Activated CD4-positive, alpha-beta T cell treated with anti-CD3 and anti-CD28 coated beads, Interleukin-2, amount 10 ng/mL, durations not matched to agents 7 days and 5 days (primary cell): Measurements from ENCODE around the gene APOBEC4. TPM values are rescaled to one million over a fixed set of nuclear protein-coding genes. Genes with fewer than 3 reads are reported as not detected.

Experiments used
- CTCF ChIA-PET: fragments of 350-600 bp; sonication (Branson Sonifier 250); formaldehyde crosslinking; loops from one replicate; lab custom pipeline; 2021; ENCODE audit warnings: antibody characterized with exemption; lab: Charles Lee
- POLR2A ChIA-PET: fragments of 350-600 bp; sonication (Branson Sonifier 250); formaldehyde crosslinking; loops from one replicate; lab custom pipeline; 2021; ENCODE audit warnings: antibody characterized with exemption; lab: Charles Lee
- DNase-seq: peaks from one replicate; pipeline ENCODE4 v3.0.0-alpha.2; 2020
- H3K27ac Mint-ChIP-seq: one replicate; pipeline ENCODE4 v1.8.0; 2021; ENCODE audit warnings: mild to moderate bottlenecking, moderate library complexity, mixed read lengths
- H3K27me3 Mint-ChIP-seq: one replicate; pipeline ENCODE4 v1.8.0; 2021; ENCODE audit warnings: mixed read lengths
- H3K36me3 Mint-ChIP-seq: one replicate; pipeline ENCODE4 v1.8.0; 2021; ENCODE audit warnings: low read depth, mixed read lengths
- H3K4me1 Mint-ChIP-seq: one replicate; pipeline ENCODE4 v1.8.0; 2021; ENCODE audit warnings: mixed read lengths
- H3K4me3 Mint-ChIP-seq: one replicate; pipeline ENCODE4 v1.8.0; 2021; ENCODE audit warnings: mild to moderate bottlenecking, moderate library complexity, mixed read lengths
- H3K9me3 Mint-ChIP-seq: one replicate; pipeline ENCODE4 v1.8.0; 2021; ENCODE audit warnings: mixed read lengths
- total RNA-seq, 2 experiments: library from RNA; stranded (reverse); gene quantifications; one replicate each; pipeline ENCODE4 v1.2.3, GENCODE V29; 2021

Gene APOBEC4
- total RNA-seq, 2 experiments from 2014 or later: not detected

DNA sequence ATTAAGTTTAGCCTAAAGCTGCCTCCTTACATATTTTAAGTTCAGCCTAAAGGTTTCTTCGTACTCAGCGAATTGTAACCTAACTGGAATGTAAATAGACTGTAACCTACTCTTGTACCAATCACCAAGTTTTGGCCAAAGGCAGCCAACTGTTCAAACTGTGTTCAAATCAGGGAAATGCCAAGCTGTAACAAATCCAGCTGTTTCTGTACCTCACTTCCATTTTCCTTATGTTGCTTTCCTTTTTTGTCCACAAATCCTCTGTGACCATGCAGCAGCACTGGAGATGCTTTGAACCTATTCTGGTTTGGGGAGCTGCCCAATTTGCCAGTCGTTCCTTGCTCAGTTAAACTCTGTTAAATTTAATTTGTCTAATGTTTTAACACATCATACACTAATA lies 3.2 kb upstream of the APOBEC4 start:
- CTCF ChIA-PET: interaction anchor here (0.5 to 4.0 kb wide), 6 partner anchors 15 to 396 kb away, joined by 3 to 29 read pairs (median 6); partner anchors contain the start of gene TSEN15
- POLR2A ChIA-PET: no interaction called here
- DNase-seq: no peak
- H3K9me3 Mint-ChIP-seq: no peaks in the 10 kb centered on the region
- H3K4me1 Mint-ChIP-seq: peaks cover 32% of the 10 kb centered on the region
- H3K36me3 Mint-ChIP-seq: no peaks in the 10 kb centered on the region
- H3K4me3 Mint-ChIP-seq: no peak overlapping the region
- no peak overlapping the region for H3K27ac Mint-ChIP-seq
- peaks cover 3% of the 10 kb centered on the region for H3K27me3 Mint-ChIP-seq

- H3K9me3 Mint-ChIP-seq: no peaks in the 10 kb centered on the region
These were observed 2.5 kb upstream of the APOBEC4 start for GRCh38 chr1:183655562-183656075.

DNA sequence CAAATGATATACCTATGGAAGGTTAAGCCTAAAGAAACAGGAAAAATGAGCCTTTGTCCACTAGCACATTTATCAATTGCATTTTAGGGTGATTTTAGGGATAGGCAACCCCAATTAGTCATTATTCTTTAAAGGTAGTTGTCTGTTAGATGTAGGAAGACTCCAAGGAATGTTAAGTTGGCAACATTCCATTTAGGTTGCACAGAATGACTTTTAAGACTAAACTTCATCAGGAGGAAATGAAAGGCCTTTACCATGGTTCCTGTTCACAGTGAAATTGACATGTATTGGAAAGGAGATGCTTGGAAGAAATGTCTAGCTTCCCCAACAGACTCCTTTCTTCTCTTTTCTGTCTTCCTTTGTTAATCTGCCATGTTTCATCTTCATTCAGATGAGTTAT lies 1.6 kb upstream of the APOBEC4 start:
- Mint-ChIP-seq H3K9me3 (no peaks in the 10 kb centered on the region), H3K27me3 (no peaks in the 10 kb centered on the region), H3K36me3 (no peaks in the 10 kb centered on the region), H3K4me1 (peaks cover 36% of the 10 kb centered on the region), H3K27ac (no peak overlapping the region), H3K4me3 (no peak overlapping the region)
- POLR2A ChIA-PET: no interaction called here
- CTCF ChIA-PET: interaction anchor here (0.6 to 4.0 kb wide), 6 partner anchors 17 to 265 kb away, joined by 3 to 29 read pairs (median 4); no protein-coding TSS in a partner anchor
- no peak for DNase-seq

More at GRCh38 chr1:183655562-183656075, 2.5 kb upstream of the APOBEC4 start:
- Mint-ChIP-seq H3K27ac (no peak overlapping the region), H3K36me3 (no peaks in the 10 kb centered on the region), H3K4me3 (no peak overlapping the region), H3K4me1 (peaks cover 36% of the 10 kb centered on the region), H3K27me3 (peaks cover under 1% of the 10 kb centered on the region)
- DNase-seq: peak; percentile 78
- ChIA-PET CTCF (interaction anchor here (0.6 to 4.0 kb wide), 13 partner anchors 9 to 396 kb away, joined by 3 to 29 read pairs (median 3); partner anchors contain the start of genes ARPC5 and TSEN15), POLR2A (interaction anchor here (1.1 kb wide), 1 partner anchor 260 kb away, joined by 3 read pairs; no protein-coding TSS in a partner anchor)

- H3K4me1 Mint-ChIP-seq: peaks cover 36% of the 10 kb centered on the region
- CTCF ChIA-PET: interaction anchor here (0.5 to 4.0 kb wide), 3 partner anchors 10 to 261 kb away, joined by 3 to 29 read pairs (median 4); no protein-coding TSS in a partner anchor
- no peaks in the 10 kb centered on the region for H3K36me3 Mint-ChIP-seq
- no peak overlapping the region for H3K27ac Mint-ChIP-seq
- POLR2A ChIA-PET: no interaction called here
- DNase-seq: no peak
- no peaks in the 10 kb centered on the region for H3K27me3 Mint-ChIP-seq
- H3K9me3 Mint-ChIP-seq: no peaks in the 10 kb centered on the region
- H3K4me3 Mint-ChIP-seq: no peak overlapping the region
These were observed 848 bp upstream of the APOBEC4 start for GRCh38 chr1:183653876-183654451.

- DNase-seq: no peak
- no peaks in the 10 kb centered on the region for H3K36me3 Mint-ChIP-seq
- peaks cover 36% of the 10 kb centered on the region for H3K4me1 Mint-ChIP-seq
- no peaks in the 10 kb centered on the region for H3K9me3 Mint-ChIP-seq
- ChIA-PET POLR2A (no interaction called here), CTCF (interaction anchor here (0.5 to 4.0 kb wide), 5 partner anchors 9 to 262 kb away, joined by 3 to 29 read pairs (median 3); partner anchors contain the start of gene ARPC5)
- no peak overlapping the region for H3K27ac Mint-ChIP-seq
- H3K4me3 Mint-ChIP-seq: no peak overlapping the region
- no peaks in the 10 kb centered on the region for H3K27me3 Mint-ChIP-seq
These were observed 312 bp upstream of the APOBEC4 start for GRCh38 chr1:183653462-183653794.

- H3K36me3 Mint-ChIP-seq: no peaks in the 10 kb centered on the region
- ChIA-PET CTCF (interaction anchor here (0.7 to 2.3 kb wide), 4 partner anchors 18 to 789 kb away, joined by 3 to 9 read pairs (median 4); no protein-coding TSS in a partner anchor), POLR2A (no interaction called here)
- H3K27me3 Mint-ChIP-seq: no peaks in the 10 kb centered on the region
- H3K4me1 Mint-ChIP-seq: peaks cover 36% of the 10 kb centered on the region
- peak overlapping the region; percentile 72 for H3K27ac Mint-ChIP-seq
- no peaks in the 10 kb centered on the region for H3K9me3 Mint-ChIP-seq
- H3K4me3 Mint-ChIP-seq: no peak overlapping the region
- DNase-seq: no peak
These were observed 1.0 kb downstream of the APOBEC4 start for GRCh38 chr1:183652107-183652506.

DNA sequence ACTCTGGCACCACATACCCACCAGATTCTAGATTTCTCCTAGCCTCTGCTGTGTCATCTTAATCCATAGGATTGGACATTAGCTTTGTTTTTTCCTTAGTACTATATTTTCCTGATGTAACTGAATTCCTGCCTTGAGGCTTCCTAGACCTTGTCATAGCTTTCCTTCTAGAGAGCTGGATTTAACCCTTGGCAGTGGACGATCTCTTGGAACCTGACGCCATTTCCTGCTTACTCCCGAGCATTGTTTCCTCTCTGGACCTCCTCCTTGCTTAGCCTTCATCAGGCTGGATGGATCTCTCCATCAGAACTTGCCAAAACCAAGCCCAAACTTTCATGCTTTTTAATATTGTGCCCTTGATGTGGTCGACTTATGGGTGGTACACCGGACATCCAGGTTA lies 1.5 kb downstream of the APOBEC4 start:
- no peak overlapping the region for H3K4me3 Mint-ChIP-seq
- H3K36me3 Mint-ChIP-seq: no peaks in the 10 kb centered on the region
- peak overlapping the region; percentile 72 for H3K27ac Mint-ChIP-seq
- DNase-seq: no peak
- ChIA-PET CTCF (interaction anchor here (1.1 to 2.3 kb wide), 2 partner anchors 33 to 264 kb away, joined by 4 to 9 read pairs; no protein-coding TSS in a partner anchor), POLR2A (no interaction called here)
- peaks cover 36% of the 10 kb centered on the region for H3K4me1 Mint-ChIP-seq
- no peaks in the 10 kb centered on the region for H3K9me3 Mint-ChIP-seq
- no peaks in the 10 kb centered on the region for H3K27me3 Mint-ChIP-seq

DNA sequence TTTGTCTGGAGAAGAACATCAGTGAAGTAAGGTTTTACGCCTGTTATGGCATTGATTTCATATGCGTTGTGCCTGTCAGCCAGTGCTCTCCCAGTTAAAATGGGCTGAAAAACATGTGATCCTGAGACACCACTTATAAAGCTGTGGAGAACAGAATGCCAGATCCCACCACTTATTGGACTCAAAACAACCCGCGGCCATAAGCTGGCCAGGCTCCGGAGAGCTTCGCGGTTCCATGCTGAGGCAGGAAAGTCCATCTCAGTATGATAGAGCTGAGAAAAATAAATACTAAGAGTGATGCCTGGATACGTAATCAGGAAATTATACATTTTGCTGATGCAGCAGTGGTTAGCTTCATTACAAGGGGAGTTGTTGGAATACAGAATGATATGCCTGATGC lies 5.1 kb downstream of the APOBEC4 start:
- POLR2A ChIA-PET: no interaction called here
- no peaks in the 10 kb centered on the region for H3K27me3 Mint-ChIP-seq
- no peak overlapping the region for H3K4me3 Mint-ChIP-seq
- CTCF ChIA-PET: interaction anchor here (0.5 to 1.0 kb wide), 2 partner anchors 37 to 294 kb away, joined by 3 read pairs; no protein-coding TSS in a partner anchor
- H3K36me3 Mint-ChIP-seq: no peaks in the 10 kb centered on the region
- no peak overlapping the region for H3K27ac Mint-ChIP-seq
- no peaks in the 10 kb centered on the region for H3K9me3 Mint-ChIP-seq
- peaks cover 21% of the 10 kb centered on the region for H3K4me1 Mint-ChIP-seq
- DNase-seq: no peak

GRCh38 chr1:183646776-183647175 lies 6.3 kb downstream of the APOBEC4 start:
- H3K4me3 Mint-ChIP-seq: no peak overlapping the region
- H3K27me3 Mint-ChIP-seq: no peaks in the 10 kb centered on the region
- ChIA-PET CTCF (interaction anchor here (1.3 to 1.5 kb wide), 2 partner anchors 9 to 269 kb away, joined by 4 to 5 read pairs; no protein-coding TSS in a partner anchor), POLR2A (no interaction called here)
- H3K4me1 Mint-ChIP-seq: peaks cover 8% of the 10 kb centered on the region
- H3K36me3 Mint-ChIP-seq: no peaks in the 10 kb centered on the region
- no peak overlapping the region for H3K27ac Mint-ChIP-seq
- no peak for DNase-seq
- no peaks in the 10 kb centered on the region for H3K9me3 Mint-ChIP-seq

DNA sequence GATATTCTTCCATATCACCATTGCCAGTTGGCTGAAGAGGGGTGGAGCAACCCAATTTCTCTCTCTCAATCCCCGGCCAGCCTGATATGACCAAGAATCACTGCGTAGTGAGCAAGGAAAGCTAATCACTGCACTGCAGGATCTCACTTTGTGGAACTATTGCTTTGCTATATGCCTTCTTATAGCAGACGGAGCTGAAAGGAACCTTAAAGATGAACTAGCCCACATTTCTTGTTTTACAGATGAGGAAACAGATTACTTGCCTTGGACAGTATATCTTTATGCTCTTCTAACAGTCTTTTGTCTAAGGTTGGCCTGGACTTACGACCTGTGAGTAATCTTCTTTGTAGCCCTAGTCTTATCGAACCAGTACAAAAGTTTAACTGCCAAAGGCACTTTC lies 7.6 kb downstream of the APOBEC4 start:
- no peaks in the 10 kb centered on the region for H3K9me3 Mint-ChIP-seq
- no peaks in the 10 kb centered on the region for H3K36me3 Mint-ChIP-seq
- H3K27me3 Mint-ChIP-seq: no peaks in the 10 kb centered on the region
- H3K27ac Mint-ChIP-seq: no peak overlapping the region
- CTCF ChIA-PET: interaction anchor here (2.3 kb wide), 1 partner anchor 12 kb away, joined by 10 read pairs; no protein-coding TSS in a partner anchor
- POLR2A ChIA-PET: no interaction called here
- DNase-seq: no peak
- H3K4me3 Mint-ChIP-seq: no peak overlapping the region
- no peaks in the 10 kb centered on the region for H3K4me1 Mint-ChIP-seq

DNA sequence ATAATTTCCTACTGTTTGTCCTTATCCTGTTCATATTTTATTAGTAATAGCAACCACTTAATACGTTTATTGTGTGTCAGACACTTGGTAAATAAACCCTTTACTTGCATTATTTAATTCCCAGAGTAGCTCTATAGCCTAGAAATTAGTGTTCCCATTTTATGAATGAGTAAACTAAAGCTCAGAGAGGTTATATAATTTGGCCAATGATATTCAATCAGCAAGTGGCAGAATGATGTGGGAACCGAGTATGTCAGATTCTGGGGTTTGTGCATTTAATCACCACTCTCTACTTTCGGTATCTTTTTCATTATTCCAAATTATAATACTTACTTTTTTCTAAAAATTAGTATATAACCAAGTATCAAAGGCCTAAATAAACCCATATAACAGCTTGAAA lies 10.9 kb downstream of the APOBEC4 start:
- Mint-ChIP-seq H3K4me3 (no peak overlapping the region), H3K27ac (no peak overlapping the region), H3K9me3 (no peaks in the 10 kb centered on the region), H3K27me3 (peaks cover 9% of the 10 kb centered on the region), H3K36me3 (no peaks in the 10 kb centered on the region), H3K4me1 (peaks cover 3% of the 10 kb centered on the region)
- POLR2A ChIA-PET: no interaction called here
- no peak for DNase-seq
- CTCF ChIA-PET: no interaction called here

GRCh38 chr1:183640193-183640592 lies 12.9 kb downstream of the APOBEC4 start:
- Mint-ChIP-seq H3K36me3 (peaks cover 8% of the 10 kb centered on the region), H3K9me3 (no peaks in the 10 kb centered on the region), H3K27ac (no peak overlapping the region), H3K4me1 (peaks cover 17% of the 10 kb centered on the region), H3K27me3 (peaks cover 17% of the 10 kb centered on the region), H3K4me3 (no peak overlapping the region)
- ChIA-PET POLR2A (no interaction called here), CTCF (no interaction called here)
- no peak for DNase-seq

DNA sequence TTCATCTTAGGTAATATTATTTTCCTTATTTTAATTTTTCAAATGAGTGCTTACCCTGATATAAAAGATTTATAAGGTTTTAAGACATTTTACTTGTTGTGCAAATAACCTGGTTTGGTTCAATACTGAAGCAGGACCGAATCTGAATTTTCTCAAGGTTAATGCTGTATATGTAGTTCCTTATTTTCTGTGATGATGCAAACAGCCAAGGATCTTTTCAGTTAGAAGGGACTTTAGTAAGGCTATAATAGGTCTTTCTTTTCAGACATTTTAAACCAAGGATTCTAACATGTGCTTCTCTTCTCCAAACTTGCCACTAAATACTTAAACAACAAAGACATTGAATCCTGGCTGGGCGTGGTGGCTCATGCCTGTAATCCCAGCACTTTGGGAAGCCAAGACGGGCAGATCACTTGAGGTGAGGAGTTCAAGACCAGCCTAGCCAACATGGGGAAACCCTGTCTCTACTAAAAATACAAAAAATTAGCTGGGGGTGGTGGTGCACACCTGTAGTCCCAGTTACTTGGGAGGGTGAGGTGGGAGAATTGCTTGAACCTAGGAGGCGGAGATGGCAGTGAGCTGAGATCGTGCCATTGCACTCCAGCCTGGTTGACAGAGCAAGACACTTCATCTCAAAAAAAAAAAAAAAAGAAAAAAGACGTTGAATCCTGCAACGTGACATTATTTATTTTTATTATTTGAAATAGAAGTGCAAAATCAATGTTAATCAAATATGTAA lies 14.3 kb downstream of the APOBEC4 start:
- no peaks in the 10 kb centered on the region for H3K9me3 Mint-ChIP-seq
- no peak for DNase-seq
- peaks cover 17% of the 10 kb centered on the region for H3K27me3 Mint-ChIP-seq
- H3K27ac Mint-ChIP-seq: no peak overlapping the region
- no peak overlapping the region for H3K4me3 Mint-ChIP-seq
- CTCF ChIA-PET: no interaction called here
- peaks cover 17% of the 10 kb centered on the region for H3K4me1 Mint-ChIP-seq
- POLR2A ChIA-PET: no interaction called here
- H3K36me3 Mint-ChIP-seq: peaks cover 18% of the 10 kb centered on the region
